Parathyroid adenoma (tissue), 2 donors: ENCODE results near the gene SOX13.

Experiments used
- H2AFZ ChIP-seq: fragments of 300-600 bp; sonication (generic); one replicate; pipeline ENCODE4 v1.7.0; 2017; ENCODE audit warnings: antibody characterized with exemption, mild to moderate bottlenecking
- H3K27ac ChIP-seq: fragments of 300-600 bp; sonication (generic); one replicate; pipeline ENCODE4 v1.7.0; 2017
- H3K27me3 ChIP-seq: fragments of 300-600 bp; sonication (generic); one replicate; pipeline ENCODE4 v1.7.0; 2017; ENCODE audit warnings: low read length; ENCODE audit not compliant: control insufficient read depth, insufficient read depth
- H3K36me3 ChIP-seq: fragments of 300-600 bp; sonication (generic); one replicate; pipeline ENCODE4 v1.7.0; 2017; ENCODE audit warnings: low read length; ENCODE audit not compliant: control insufficient read depth, insufficient read depth
- H3K4me1 ChIP-seq: fragments of 300-600 bp; sonication (generic); one replicate; pipeline ENCODE4 v1.7.0; 2017; ENCODE audit warnings: control low read depth
- H3K4me2 ChIP-seq: fragments of 300-600 bp; sonication (generic); one replicate; pipeline ENCODE4 v1.7.0; 2017; ENCODE audit warnings: low read length
- H3K4me3 ChIP-seq: fragments of 300-600 bp; sonication (generic); one replicate; pipeline ENCODE4 v1.7.0; 2017; ENCODE audit warnings: low read depth, low read length
- H3K79me2 ChIP-seq: fragments of 300-600 bp; sonication (generic); one replicate; pipeline ENCODE4 v1.7.0; 2017; ENCODE audit warnings: control low read depth
- H3K9ac ChIP-seq: fragments of 300-600 bp; sonication (generic); one replicate; pipeline ENCODE4 v1.7.0; 2017; ENCODE audit warnings: mild to moderate bottlenecking
- H3K9me3 ChIP-seq: fragments of 300-600 bp; sonication (generic); one replicate; pipeline ENCODE4 v1.7.0; 2017; ENCODE audit warnings: low read length; ENCODE audit not compliant: control insufficient read depth
- CTCF ChIP-seq: fragments of 300-600 bp; sonication (generic); IDR thresholded peaks from one replicate; pipeline ENCODE4 v1.7.0; 2017; ENCODE audit warnings: antibody characterized with exemption, mild to moderate bottlenecking
- donor health status: primary hyperparathyroidism.

The SOX13 gene

GRCh38 chr1:204152310-204153044 is 79.6 kb downstream of the SOX13 start:
- H3K36me3 ChIP-seq: no peaks in the 10 kb centered on the region
- H3K4me1 ChIP-seq: peaks cover 11% of the 10 kb centered on the region
- no peaks in the 10 kb centered on the region for H3K9me3 ChIP-seq
- H3K27ac ChIP-seq: no peak overlapping the region
- H3K4me2 ChIP-seq: peak overlapping the region; percentile 75
- no peaks in the 10 kb centered on the region for H3K79me2 ChIP-seq
- no peak overlapping the region for H3K9ac ChIP-seq
- H2AFZ ChIP-seq: peak overlapping the region; percentile 62
- H3K27me3 ChIP-seq: no peaks in the 10 kb centered on the region
- H3K4me3 ChIP-seq: peak overlapping the region; percentile 58
- no peak for TF ChIP-seq CTCF

- H3K4me2 ChIP-seq: no peak overlapping the region
- peaks cover 11% of the 10 kb centered on the region for H3K4me1 ChIP-seq
- no peaks in the 10 kb centered on the region for H3K36me3 ChIP-seq
- H3K27me3 ChIP-seq: no peaks in the 10 kb centered on the region
- H3K27ac ChIP-seq: no peak overlapping the region
- no peak overlapping the region for H2AFZ ChIP-seq
- no peak overlapping the region for H3K9ac ChIP-seq
- no peak for TF ChIP-seq CTCF
- H3K9me3 ChIP-seq: no peaks in the 10 kb centered on the region
- no peak overlapping the region for H3K4me3 ChIP-seq
- H3K79me2 ChIP-seq: no peaks in the 10 kb centered on the region
Measured at GRCh38 chr1:204153667-204154066, 80.8 kb downstream of the SOX13 start.

GRCh38 chr1:204154568-204155255 is 81.8 kb downstream of the SOX13 start:
- no peak overlapping the region for H3K4me3 ChIP-seq
- no peak overlapping the region for H3K4me2 ChIP-seq
- H3K4me1 ChIP-seq: peaks cover 11% of the 10 kb centered on the region
- no peaks in the 10 kb centered on the region for H3K79me2 ChIP-seq
- no peak overlapping the region for H3K27ac ChIP-seq
- H3K36me3 ChIP-seq: no peaks in the 10 kb centered on the region
- H2AFZ ChIP-seq: no peak overlapping the region
- H3K9me3 ChIP-seq: no peaks in the 10 kb centered on the region
- H3K27me3 ChIP-seq: no peaks in the 10 kb centered on the region
- no peak for TF ChIP-seq CTCF
- H3K9ac ChIP-seq: no peak overlapping the region

GRCh38 chr1:204155881-204156280 is 83.0 kb downstream of the SOX13 start:
- no peak overlapping the region for H3K4me3 ChIP-seq
- H3K9me3 ChIP-seq: no peaks in the 10 kb centered on the region
- H3K4me2 ChIP-seq: no peak overlapping the region
- H3K4me1 ChIP-seq: peaks cover 4% of the 10 kb centered on the region
- no peaks in the 10 kb centered on the region for H3K36me3 ChIP-seq
- no peak overlapping the region for H2AFZ ChIP-seq
- no peak for TF ChIP-seq CTCF
- no peak overlapping the region for H3K9ac ChIP-seq
- no peaks in the 10 kb centered on the region for H3K79me2 ChIP-seq
- H3K27ac ChIP-seq: no peak overlapping the region
- H3K27me3 ChIP-seq: no peaks in the 10 kb centered on the region
